GM12865 (cell line): ENCODE data around the gene BHMT.

Experiments used
- DNase-seq: peaks from one replicate; pipeline ENCODE4 v3.0.0; 2010; ENCODE audit warnings: low read depth
- H3K4me3 ChIP-seq: 2 replicates; pipeline ENCODE4 v1.5.1; 2011; ENCODE audit warnings: mild to moderate bottlenecking, low read depth, low read length, control low read depth
- TF ChIP-seq, protein P1 (sequence below): IDR thresholded peaks from 2 replicates; pipeline ENCODE4 v1.5.1; 2011; ENCODE audit warnings: low read length, control low read depth, low read depth, inconsistent platforms; ENCODE audit not compliant: insufficient read depth; ENCODE audit errors: missing control alignments

BHMT gene, protein sequence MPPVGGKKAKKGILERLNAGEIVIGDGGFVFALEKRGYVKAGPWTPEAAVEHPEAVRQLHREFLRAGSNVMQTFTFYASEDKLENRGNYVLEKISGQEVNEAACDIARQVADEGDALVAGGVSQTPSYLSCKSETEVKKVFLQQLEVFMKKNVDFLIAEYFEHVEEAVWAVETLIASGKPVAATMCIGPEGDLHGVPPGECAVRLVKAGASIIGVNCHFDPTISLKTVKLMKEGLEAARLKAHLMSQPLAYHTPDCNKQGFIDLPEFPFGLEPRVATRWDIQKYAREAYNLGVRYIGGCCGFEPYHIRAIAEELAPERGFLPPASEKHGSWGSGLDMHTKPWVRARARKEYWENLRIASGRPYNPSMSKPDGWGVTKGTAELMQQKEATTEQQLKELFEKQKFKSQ

DNA sequence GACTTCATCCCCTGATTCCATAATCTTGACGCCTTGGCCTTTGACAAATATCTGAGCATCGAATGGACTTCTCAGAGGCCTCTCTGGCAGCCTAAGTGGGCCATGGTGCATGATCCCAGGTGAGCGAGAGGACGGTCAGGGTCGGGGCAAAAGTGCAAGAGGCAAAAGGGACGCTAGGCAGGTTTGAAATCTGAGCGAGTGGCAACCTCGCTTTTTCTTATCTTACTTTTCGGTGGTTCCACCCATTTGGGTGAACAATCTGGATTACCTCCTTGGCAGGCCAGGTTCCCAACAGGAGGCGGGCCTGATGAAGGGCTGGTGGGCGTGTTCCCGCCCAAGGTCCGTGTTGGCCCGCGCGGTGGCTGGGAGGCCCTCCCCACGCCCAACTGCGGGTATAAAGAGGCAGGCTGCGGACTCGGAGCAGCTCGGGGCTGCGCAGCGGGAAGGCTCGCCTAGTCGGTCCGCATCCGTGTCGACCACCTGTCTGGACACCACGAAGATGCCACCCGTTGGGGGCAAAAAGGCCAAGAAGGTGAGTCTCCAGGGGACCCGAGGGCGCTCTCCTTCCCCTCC, at the start of gene BHMT:
Gene BHMT (plus strand): TSS at position 423 of the 573 bp plus-strand sequence. CDS start 77 bp downstream, at position 500.
- no peak within 1 kb of the TSS for H3K4me3 ChIP-seq
- DNase-seq, result no peak
- TF ChIP-seq, protein P1, sequence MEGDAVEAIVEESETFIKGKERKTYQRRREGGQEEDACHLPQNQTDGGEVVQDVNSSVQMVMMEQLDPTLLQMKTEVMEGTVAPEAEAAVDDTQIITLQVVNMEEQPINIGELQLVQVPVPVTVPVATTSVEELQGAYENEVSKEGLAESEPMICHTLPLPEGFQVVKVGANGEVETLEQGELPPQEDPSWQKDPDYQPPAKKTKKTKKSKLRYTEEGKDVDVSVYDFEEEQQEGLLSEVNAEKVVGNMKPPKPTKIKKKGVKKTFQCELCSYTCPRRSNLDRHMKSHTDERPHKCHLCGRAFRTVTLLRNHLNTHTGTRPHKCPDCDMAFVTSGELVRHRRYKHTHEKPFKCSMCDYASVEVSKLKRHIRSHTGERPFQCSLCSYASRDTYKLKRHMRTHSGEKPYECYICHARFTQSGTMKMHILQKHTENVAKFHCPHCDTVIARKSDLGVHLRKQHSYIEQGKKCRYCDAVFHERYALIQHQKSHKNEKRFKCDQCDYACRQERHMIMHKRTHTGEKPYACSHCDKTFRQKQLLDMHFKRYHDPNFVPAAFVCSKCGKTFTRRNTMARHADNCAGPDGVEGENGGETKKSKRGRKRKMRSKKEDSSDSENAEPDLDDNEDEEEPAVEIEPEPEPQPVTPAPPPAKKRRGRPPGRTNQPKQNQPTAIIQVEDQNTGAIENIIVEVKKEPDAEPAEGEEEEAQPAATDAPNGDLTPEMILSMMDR, result no peak

DNA sequence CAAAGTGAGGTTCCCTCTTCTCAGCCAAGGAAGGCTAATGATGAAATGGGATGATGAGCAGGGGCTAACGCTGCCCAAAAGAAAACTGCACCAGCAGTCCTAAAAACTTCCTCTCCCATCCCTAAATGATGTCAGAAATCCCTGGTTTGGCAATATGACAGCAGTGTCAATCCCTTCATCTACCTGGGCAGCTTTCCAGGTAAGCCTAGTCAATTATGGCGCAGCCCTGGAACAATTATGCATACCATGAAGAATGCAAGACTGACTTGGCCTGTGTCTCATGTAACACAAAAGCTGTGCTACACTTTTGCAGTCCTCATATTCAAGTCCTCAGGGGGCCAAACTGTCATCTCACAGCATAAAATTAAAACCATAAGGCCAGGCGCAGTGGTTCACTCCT, 49.2 kb upstream of the BHMT start:
- no peak for DNase-seq
- no peak overlapping the region for H3K4me3 ChIP-seq
- TF ChIP-seq, protein P1, result no peak

DNA sequence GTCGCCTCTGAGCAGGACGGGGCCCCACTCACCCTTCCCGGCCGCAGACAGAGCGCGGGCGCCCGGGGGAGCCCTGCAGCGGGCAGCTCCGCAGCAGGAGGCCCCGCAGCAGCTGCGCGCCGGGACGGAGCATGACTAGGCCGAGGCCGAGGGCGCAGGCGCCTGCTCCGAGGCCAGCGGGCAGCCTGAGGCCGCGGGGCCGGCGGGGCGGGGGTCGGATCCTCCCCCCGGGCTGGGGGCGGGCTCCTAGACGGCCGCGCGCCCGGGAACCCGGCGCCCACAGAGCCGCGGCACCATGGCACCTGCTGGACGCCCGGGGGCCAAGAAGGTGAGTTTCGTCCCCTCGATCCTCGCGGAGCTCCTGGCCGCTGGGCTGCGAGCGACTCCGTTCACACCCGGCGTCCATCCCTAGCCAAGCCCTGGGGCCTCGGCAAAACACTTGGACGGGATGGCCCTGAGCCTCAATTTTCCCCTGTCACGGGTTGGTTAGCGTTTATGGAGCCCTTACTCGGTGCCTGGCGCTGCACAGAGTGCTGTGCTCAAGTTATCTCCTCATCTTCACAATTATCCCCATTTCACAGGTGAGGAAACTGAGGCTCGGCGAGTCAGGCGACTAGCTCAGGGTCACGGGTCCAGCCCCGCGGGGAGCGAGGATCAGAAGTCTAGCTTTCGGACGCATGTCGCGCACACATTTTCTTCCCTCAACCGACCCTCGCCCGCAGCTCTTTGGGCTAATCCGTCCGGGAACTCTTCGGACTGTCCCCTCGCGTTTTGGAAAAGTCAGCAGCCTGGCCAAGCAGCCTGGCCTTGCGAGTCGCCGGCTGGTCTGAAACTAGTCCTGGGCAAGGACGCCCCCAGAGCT, 41.9 kb upstream of the BHMT start, which contains the start of the genes BHMT2 and DMGDH:
Gene BHMT2 (plus strand): TSS at position 280 of the 862 bp plus-strand sequence. CDS start 16 bp downstream, at position 296.
Gene DMGDH (minus strand): TSS at position 187 of the 862 bp plus-strand sequence. CDS start 54 bp downstream, at position 133.
- H3K4me3 ChIP-seq, result no peak within 1 kb of the TSS
- no peak for DNase-seq
- TF ChIP-seq, protein P1, result no peak

DNA sequence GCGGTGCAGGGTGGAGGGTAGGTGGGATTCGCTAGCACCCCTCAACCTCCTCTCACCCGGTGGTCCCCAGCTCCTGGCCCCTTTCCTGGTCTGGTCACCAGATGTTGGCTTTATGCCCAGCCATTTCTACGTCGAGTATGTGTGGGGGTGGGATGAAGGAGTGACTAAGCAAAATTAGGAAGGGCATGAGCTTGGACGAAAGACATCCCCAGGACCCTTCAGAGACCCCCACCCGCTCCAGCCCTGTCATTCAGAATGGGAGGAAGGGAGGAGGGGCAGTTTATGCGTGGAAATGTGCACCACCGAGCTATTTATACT, 41.3 kb upstream of the BHMT start:
- TF ChIP-seq, protein P1, result no peak
- H3K4me3 ChIP-seq, result no peak overlapping the region
- DNase-seq, result no peak

DNA sequence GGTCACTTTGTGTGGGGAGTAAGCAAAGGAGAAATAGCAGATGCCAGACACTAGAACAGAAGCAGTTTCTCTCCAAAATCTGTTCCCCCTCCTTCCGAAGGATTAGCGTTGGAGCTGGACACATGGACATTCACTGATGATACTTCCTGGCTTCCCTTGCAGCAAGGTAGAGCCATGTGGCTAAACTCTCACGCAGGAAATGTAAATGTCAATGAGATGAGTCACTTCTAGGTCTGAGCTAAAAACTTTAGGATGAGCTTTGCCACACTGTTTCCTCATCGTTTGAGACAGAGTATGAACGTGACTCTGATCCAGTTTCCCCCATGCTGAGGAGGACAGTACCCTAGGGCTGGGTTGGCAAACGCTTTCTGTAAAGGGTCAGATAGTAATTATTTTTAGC, 37.0 kb upstream of the BHMT start:
- H3K4me3 ChIP-seq, result no peak overlapping the region
- no peak for DNase-seq
- TF ChIP-seq, protein P1, result no peak

DNA sequence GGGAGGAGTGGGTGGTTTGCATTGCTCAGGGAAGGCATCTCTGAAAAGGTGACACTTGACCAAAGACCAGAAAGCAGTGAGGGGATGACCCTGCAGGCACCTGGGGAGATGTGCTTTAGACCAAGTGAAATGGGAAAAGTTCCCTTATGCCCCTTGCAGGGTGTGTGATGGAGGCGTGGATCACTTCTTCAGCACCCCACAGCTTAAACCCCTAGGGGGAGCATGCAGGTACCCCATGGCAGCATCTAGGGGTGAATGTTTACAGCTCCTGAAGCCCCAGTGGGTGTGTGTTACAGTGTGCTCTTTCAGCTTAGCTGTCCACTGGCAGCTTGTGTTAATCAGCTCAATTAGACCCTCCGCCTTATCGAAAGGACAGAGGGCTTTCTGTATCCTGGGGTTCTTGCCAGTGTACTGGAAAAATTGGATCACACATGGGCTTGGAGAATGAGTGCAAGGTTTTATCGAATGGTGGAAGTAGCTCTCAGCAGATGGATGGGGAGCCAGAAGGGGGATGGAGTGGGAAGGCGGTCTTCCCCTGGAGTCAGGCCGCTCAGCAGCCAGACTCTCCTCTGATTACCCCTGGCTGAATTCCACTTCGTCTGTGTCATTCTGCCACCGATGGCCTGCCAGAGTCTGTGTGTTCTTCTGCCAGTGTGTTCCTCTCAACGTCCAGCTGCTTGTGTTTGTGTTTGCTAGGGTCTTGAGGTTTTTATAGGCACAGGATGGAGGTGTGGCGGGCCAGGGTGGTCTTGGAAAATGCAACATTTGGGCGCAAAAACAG, 35.8 kb upstream of the BHMT start:
- H3K4me3 ChIP-seq, result no peak overlapping the region
- TF ChIP-seq, protein P1, result no peak
- no peak for DNase-seq
